Peyer's patch (tissue), 4 donors: ENCODE data around the gene SNTG2.

Experiments
- POLR2A ChIP-seq, 2 donors: fragments of 450-650 bp; IDR thresholded peaks; one replicate each; pipeline ENCODE4 v1.5.1; 2017; ENCODE audit warnings: antibody characterized with exemption in 2 of 2, mild to moderate bottlenecking in 2 of 2, moderate library complexity in 2 of 2
- TF ChIP-seq, protein P1 (sequence below), 6 experiments: fragments of 450-650 bp in 4 of 6; fragments of 200-600 bp in 2 of 6; sonication (generic) in 1 of 6; IDR thresholded peaks; one replicate each; pipeline ENCODE4 v1.5.1; 2017 to 2019; ENCODE audit warnings: antibody characterized with exemption in 6 of 6, mild to moderate bottlenecking in 3 of 6, moderate library complexity in 1 of 6

DNA sequence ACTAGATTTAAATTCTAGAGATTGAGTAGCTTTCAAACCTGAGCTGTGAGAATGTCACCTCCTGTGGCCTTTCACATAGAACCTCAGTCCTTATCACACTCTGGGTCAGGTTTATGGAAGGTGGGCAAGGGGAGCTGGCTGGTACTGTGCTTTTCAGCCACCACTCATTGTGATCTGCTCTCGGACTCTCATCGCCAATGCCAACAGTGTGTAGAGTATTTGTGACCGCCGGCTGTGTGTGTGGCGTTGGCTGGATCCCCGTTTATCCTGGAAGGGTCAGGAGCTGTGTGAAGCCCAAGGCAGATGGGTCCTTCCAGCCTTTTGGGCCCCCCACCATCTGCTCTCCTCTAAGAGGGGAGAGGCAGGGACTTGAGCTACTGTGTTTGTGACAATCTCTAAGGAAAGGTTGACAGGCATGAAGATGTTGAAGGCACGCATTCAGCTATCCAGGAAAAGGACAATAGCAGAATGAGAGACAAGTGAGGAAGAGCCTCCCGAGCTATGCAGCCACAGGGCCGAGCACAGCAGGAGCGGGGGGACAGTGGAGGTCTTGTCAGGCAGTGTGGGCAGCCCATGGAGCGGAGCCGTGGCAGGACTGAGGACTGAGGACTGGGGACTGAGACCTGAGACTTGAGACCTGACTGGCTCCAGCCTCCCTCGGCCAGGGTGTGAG lies 355.5 kb downstream of the SNTG2 start:
- TF ChIP-seq, protein P1, sequence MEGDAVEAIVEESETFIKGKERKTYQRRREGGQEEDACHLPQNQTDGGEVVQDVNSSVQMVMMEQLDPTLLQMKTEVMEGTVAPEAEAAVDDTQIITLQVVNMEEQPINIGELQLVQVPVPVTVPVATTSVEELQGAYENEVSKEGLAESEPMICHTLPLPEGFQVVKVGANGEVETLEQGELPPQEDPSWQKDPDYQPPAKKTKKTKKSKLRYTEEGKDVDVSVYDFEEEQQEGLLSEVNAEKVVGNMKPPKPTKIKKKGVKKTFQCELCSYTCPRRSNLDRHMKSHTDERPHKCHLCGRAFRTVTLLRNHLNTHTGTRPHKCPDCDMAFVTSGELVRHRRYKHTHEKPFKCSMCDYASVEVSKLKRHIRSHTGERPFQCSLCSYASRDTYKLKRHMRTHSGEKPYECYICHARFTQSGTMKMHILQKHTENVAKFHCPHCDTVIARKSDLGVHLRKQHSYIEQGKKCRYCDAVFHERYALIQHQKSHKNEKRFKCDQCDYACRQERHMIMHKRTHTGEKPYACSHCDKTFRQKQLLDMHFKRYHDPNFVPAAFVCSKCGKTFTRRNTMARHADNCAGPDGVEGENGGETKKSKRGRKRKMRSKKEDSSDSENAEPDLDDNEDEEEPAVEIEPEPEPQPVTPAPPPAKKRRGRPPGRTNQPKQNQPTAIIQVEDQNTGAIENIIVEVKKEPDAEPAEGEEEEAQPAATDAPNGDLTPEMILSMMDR (IDR thresholded peaks at IDR 0.05): no peak
- no peak for TF ChIP-seq POLR2A (IDR thresholded peaks at IDR 0.05)
